WTC11 (cell line): ENCODE data around the gene PAQR6.

ENCODE experiments used
- ATF3 ChIP-seq: sonication (generic); formaldehyde crosslinking; conservative IDR thresholded peaks from 2 replicates; pipeline ENCODE4 v1.8.1; 2022; ENCODE audit warnings: mild to moderate bottlenecking, missing genetic modification reagents
- ATF6 ChIP-seq: sonication (generic); formaldehyde crosslinking; IDR thresholded peaks from 2 replicates; pipeline ENCODE4 v1.8.1; 2023; ENCODE audit warnings: mild to moderate bottlenecking, missing genetic modification reagents
- CREB1 ChIP-seq: sonication (generic); formaldehyde crosslinking; IDR thresholded peaks from 2 replicates; pipeline ENCODE4 v1.8.0; 2023; ENCODE audit warnings: mild to moderate bottlenecking, missing genetic modification reagents
- CTCF ChIP-seq: fragments of 200-600 bp; IDR thresholded peaks from 2 replicates; pipeline ENCODE4 v1.8.0; 2022; ENCODE audit warnings: antibody characterized with exemption
- E2F1 ChIP-seq: sonication (generic); formaldehyde crosslinking; IDR thresholded peaks from 2 replicates; pipeline ENCODE4 v1.8.0; 2022; ENCODE audit warnings: mild to moderate bottlenecking, missing genetic modification reagents
- E2F4 ChIP-seq: sonication (generic); formaldehyde crosslinking; IDR thresholded peaks from 2 replicates; pipeline ENCODE4 v1.8.1; 2022; ENCODE audit warnings: low read depth, mild to moderate bottlenecking, moderate library complexity, missing genetic modification reagents, borderline replicate concordance
- E2F5 ChIP-seq: sonication (generic); formaldehyde crosslinking; IDR thresholded peaks from 2 replicates; pipeline ENCODE4 v1.8.1; 2022; ENCODE audit warnings: mild to moderate bottlenecking, moderate library complexity, missing genetic modification reagents
- FOXP4 ChIP-seq: sonication (generic); formaldehyde crosslinking; IDR thresholded peaks from 2 replicates; pipeline ENCODE4 v1.8.0; 2022; ENCODE audit warnings: mild to moderate bottlenecking, missing genetic modification reagents
- MAX ChIP-seq: sonication (generic); formaldehyde crosslinking; IDR thresholded peaks from 2 replicates; pipeline ENCODE4 v1.8.0; 2022; ENCODE audit warnings: mild to moderate bottlenecking, missing genetic modification reagents
- RORB ChIP-seq: fragments of 250-450 bp; sonication (Bioruptor Pico); IDR thresholded peaks from 2 replicates; pipeline ENCODE4 v1.9.0; 2021; ENCODE audit warnings: mild to moderate bottlenecking
- SMAD3 ChIP-seq: sonication (generic); formaldehyde crosslinking; IDR thresholded peaks from 2 replicates; pipeline ENCODE4 v1.8.0; 2022; ENCODE audit warnings: missing genetic modification reagents, mild to moderate bottlenecking, borderline replicate concordance
- ZBTB43 ChIP-seq: sonication (generic); formaldehyde crosslinking; IDR thresholded peaks from 2 replicates; pipeline ENCODE4 v1.8.1; 2023; ENCODE audit warnings: mild to moderate bottlenecking, missing genetic modification reagents
- ZNF232 ChIP-seq: sonication (generic); formaldehyde crosslinking; IDR thresholded peaks from 2 replicates; pipeline ENCODE4 v1.8.0; 2022; ENCODE audit warnings: mild to moderate bottlenecking, missing genetic modification reagents

GRCh38 chr1:156258859-156259258 lies 11.0 kb upstream of the PAQR6 start:
- TF ChIP-seq CTCF (no peak), ATF6 (CRISPR knock-in tag) (no peak), RORB (no peak), SMAD3 (CRISPR knock-in tag) (no peak), CREB1 (CRISPR knock-in tag) (no peak), E2F4 (CRISPR knock-in tag) (no peak), E2F5 (CRISPR knock-in tag) (no peak), MAX (no peak), E2F1 (no peak), ATF3 (CRISPR knock-in tag) (no peak), ZBTB43 (no peak), ZNF232 (CRISPR knock-in tag) (no peak), FOXP4 (CRISPR knock-in tag) (no peak)
